GM12801 (cell line): ENCODE data around the gene EXD3.

ENCODE experiments used
- TF ChIP-seq, protein P1 (sequence below): IDR thresholded peaks from one replicate; pipeline ENCODE4 v1.5.1; 2011; ENCODE audit warnings: control low read depth; ENCODE audit not compliant: insufficient read length; ENCODE audit errors: extremely low read depth

The EXD3 gene

DNA sequence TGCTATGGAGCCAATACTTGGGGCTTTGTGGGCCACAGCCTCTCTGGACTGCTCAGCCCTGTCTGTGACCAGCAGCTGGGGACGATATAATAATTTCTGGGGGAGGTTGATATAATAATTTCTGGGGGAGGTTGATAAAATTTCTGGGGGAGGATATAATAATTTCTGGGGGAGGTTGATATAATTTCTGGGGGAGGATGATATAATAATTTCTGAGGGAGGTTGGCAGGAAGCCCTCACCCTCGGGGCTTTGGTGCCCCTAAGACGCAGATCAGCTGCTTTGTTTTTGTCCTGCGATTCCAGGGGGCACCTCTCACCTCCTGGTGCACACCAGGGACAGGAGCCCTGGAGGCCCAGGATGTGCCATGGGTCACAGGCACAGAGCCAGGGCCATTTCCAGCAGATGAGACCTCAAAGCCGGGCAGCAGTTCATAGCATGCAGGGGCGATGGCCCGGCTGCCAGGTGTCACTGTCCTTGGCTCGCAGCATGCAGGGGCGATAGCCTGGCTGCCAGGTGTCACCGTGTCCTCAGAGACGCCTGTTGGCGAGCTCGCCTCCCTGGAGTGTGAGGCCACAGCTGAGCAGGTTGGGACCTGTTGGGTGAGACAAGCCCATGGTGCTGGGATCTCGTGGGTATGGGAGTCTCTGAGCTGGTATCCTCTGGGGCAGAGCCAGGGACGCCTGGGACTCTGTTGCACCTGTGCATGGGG, 149.2 kb downstream of the EXD3 start:
- TF ChIP-seq, protein P1, sequence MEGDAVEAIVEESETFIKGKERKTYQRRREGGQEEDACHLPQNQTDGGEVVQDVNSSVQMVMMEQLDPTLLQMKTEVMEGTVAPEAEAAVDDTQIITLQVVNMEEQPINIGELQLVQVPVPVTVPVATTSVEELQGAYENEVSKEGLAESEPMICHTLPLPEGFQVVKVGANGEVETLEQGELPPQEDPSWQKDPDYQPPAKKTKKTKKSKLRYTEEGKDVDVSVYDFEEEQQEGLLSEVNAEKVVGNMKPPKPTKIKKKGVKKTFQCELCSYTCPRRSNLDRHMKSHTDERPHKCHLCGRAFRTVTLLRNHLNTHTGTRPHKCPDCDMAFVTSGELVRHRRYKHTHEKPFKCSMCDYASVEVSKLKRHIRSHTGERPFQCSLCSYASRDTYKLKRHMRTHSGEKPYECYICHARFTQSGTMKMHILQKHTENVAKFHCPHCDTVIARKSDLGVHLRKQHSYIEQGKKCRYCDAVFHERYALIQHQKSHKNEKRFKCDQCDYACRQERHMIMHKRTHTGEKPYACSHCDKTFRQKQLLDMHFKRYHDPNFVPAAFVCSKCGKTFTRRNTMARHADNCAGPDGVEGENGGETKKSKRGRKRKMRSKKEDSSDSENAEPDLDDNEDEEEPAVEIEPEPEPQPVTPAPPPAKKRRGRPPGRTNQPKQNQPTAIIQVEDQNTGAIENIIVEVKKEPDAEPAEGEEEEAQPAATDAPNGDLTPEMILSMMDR: no peak

DNA sequence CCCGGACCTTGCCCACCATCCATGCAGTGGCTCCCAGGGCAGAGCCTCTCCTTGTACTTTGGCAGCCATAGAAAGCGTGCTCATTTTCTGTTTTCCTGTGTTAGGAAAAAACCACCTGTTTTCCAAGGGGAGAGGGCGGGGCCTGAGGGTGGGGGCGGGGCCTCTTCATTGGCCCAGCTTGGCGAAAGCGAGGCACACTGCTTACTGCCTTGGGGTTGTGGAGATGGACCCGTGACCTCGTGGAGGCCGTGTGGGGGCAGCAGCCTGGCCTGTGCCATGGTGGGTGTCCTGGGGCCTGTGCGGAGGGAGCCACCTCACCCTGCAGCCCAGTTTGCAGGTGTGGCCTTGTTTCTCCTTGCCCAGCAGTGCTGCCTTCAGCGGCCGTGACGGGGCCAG, 149.9 kb downstream of the EXD3 start:
- TF ChIP-seq, protein P1: no peak

DNA sequence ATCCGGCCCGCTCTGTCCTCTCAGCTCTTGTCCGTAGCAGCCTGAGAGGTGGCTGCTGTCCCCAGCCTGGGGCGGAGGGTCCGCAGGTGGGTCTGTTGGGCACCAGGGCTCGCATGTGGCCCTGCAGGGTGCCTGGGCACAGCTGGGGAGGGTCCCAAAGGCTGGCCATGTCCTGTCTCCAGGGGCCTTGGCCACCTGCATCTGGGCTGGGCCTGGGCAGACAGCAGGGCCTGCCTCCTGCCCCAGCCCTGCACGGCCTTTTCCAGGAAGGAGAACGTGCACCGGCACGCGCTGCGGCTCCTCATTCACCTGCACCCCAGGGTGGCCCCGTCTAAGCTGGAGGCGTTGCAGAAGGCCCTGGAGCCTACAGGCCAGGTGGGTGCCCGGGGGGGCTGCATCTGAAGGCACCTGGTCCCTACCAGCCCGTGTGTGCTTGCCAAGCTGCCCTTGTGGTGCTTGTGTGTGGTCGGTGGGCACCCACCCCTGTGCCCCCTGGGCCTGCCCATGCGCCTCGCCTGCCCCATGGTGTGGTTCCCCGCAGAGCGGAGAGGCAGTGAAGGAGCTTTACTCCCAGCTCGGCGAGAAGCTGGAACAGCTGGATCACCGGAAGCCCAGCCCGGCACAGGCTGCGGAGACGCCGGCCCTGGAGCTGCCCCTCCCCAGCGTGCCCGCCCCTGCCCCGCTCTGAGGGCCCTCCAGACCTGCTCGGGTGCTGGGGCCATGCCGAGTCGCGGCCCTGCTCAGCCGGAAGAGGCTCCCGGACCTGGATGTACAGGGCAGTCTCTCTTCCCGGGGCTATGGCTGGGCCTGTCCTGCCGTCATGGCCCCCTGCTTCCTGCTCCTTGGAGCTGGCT, 150.5 kb downstream of the EXD3 start:
- TF ChIP-seq, protein P1: no peak

DNA sequence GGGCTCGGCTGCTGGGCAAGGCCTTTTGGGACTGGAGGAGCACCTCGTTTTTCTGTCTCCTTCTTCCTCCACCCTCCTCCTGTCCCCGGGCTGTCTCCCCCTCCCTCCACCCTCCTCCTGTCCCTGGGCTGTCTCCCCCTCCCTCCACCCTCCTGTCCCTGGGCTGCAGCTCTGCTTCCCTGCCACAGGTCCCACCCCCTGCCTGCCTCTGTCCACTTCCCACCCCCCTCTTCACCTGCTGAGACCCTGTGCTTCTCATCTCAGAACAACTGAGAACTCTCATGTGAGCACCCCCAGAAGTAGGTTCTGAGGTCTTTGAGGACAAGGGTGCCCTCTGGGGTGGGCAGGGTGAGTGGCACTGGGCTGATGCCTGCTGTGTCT, 151.3 kb downstream of the EXD3 start:
- TF ChIP-seq, protein P1: no peak

DNA sequence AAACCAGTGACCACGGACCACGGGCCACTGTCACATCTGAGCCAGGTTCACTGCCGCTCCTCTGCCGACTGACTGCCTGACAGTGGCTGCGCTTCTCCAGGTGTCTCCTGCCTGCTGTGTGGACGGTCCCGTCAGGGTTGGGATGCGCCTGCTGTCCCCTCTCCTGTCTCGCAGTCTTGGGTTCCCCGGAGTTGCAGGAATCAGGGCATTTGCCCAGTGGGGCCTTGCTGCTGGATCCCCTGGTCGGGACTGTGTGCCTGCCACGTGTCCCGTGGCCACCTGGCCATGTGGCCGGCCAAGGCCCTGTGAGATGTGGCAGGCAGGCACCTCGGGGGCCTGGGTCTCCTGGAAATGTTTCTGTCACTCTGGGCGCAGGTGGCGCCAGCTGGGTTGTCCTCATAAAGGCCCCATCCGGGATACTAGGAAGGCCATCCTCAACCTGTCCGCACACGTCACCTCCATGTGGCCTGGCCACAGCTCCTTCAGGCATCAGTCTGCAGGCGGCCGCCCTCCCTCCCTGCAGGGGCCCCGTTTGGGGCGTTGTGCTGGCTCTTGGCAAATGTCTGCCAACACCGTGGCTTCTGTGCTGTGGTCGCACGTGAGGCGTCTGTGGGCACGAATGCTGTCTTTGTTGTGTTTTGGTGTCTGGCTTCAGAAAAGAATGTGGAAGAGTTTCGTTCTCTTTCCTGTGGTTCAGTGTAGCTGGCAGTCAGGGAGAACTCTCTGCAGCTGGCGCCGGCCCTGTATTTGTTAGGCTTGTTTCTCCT, 151.8 kb downstream of the EXD3 start:
- TF ChIP-seq, protein P1: no peak

DNA sequence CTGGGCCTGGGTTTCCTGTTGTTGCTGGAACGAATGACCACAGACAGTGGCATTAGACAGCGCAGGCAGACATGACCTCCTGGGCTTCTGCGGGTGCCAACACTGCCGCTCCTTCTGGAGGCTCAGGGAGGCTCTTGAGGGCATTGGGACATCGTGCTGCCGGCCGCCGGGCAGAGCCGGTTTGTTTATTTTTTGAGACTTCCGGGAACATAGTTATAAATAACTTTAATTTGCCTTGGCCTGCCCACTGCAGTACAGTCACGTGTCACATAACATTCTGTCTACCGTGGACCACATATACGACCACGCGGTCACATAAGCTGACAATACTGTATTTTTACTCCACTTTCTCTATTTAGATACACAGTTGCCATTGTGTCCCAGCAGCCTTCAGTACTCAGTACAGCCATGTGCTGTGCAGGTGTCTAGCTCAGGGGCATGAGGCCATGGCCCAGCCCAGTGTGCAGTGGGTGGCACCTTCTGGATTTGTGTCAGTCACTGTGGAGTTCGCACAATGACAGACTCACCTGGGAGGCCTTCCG, 153.7 kb downstream of the EXD3 start:
- TF ChIP-seq, protein P1: no peak

DNA sequence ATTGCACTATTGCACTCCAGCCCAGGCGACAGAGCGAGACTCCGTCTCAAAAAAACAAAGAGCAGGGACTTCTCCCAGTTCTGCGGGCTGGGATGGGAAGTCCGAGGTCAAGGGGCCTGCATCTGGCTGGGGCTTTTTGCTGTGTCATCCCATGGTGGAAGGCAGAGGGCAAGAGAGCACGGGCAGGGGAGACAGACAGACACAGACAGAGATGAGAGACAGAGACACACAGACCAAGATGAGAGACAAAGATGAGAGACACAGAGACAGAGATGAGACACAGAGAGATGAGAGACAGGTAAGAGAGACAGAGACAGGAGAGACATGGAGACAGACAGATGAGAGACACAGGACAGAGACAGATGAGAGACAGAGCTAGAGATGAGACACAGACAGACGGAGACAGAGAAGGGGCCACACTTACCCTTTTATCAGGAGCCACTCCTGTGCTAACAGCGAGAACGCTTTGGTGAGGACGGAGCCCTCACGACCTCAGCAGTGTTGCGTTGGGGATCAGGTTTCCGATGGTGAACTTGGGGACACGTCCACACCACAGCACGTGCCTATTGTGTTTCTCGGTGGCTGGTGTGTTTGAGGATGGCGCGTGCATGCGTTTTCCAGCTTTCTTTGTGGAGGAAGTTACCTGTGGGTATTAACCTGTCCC, 154.3 kb downstream of the EXD3 start:
- TF ChIP-seq, protein P1: no peak
